ENCODE measurements around the gene PGAP6. TPM values are rescaled to one million over a fixed set of nuclear protein-coding genes. Genes with fewer than 3 reads are reported as not detected.

The PGAP6 gene
- total and polyA plus RNA-seq, 9 of the 15 experiments (the other 6 are each of a cell fraction or from before 2014, with no cell fraction given) = 0.45 to 50.2 (median 39.3) TPM

- TF ChIP-seq RNF219 (CRISPR knock-in tag; IDR thresholded peaks at IDR 0.05) (no peak), SAP30 (IDR thresholded peaks at IDR 0.05; ENCODE audit: borderline replicate concordance, insufficient read depth, low read depth, low read length, poor library complexity, severe bottlenecking) (peak; percentile 35), ZNF175 (CRISPR knock-in tag; IDR thresholded peaks at IDR 0.05; ENCODE audit: low read depth) (no peak), SNAPC5 (CRISPR knock-in tag; IDR thresholded peaks at IDR 0.05) (no peak), ZZZ3 (IDR thresholded peaks at IDR 0.05) (no peak), NCOR1 (IDR thresholded peaks at IDR 0.05) (no peak), CTCF (IDR thresholded peaks at IDR 0.05 in 2 of 3, conservative IDR thresholded peaks at IDR 0.05 in 1 of 3; ENCODE audit: insufficient read depth in 2 of 3, low read depth in 1 of 3, low read length in 3 of 3) (peak in 2 of 3 experiments; percentile 62 to 81; a peak in 3 of 6 replicates), NR2F6 (CRISPR knock-in tag; IDR thresholded peaks at IDR 0.05) (no peak), KDM4B (IDR thresholded peaks at IDR 0.05; ENCODE audit: borderline replicate concordance in 2 of 2, low read depth in 1 of 2) (no peak), HOMEZ (CRISPR knock-in tag; IDR thresholded peaks at IDR 0.05) (no peak), LARP7 (IDR thresholded peaks at IDR 0.05) (no peak), POLR2A (conservative IDR thresholded peaks at IDR 0.05) (peak; percentile 66), TCFL5 (CRISPR knock-in tag; conservative IDR thresholded peaks at IDR 0.05) (no peak), ZNF3 (CRISPR knock-in tag; IDR thresholded peaks at IDR 0.05) (no peak), NFYB (IDR thresholded peaks at IDR 0.05; ENCODE audit: extremely low read depth, insufficient read length) (no peak), CHD1 (IDR thresholded peaks at IDR 0.05; ENCODE audit: low read length) (no peak), NFIX (CRISPR knock-in tag; IDR thresholded peaks at IDR 0.05; ENCODE audit: low read depth) (no peak), ZNF311 (CRISPR knock-in tag; IDR thresholded peaks at IDR 0.05) (no peak), CHAMP1 (IDR thresholded peaks at IDR 0.05) (no peak), ZNF121 (CRISPR knock-in tag; conservative IDR thresholded peaks at IDR 0.05) (no peak)
These were observed 29.0 kb downstream of the PGAP6 start, which contains the start of gene AXIN1 (continued) for GRCh38 chr16:352547-353403.

Measured in K562 (cell line).